HG03558 (cell line): ENCODE measurements around the gene SLC7A10.
"Not testable (repeated sequence)": the region's sequence is repeated elsewhere in the genome, so short reads cannot be mapped to it uniquely, and the experiment has no call there.

Experiments used
- ATAC-seq: cut with Tn5 transposase; IDR thresholded peaks from one replicate; pipeline ENCODE4 v1.9.1; 2021; ENCODE audit warnings: moderate number of reproducible peaks; ENCODE audit not compliant: unreplicated experiment; ENCODE audit errors: extremely low read depth

Gene SLC7A10

DNA sequence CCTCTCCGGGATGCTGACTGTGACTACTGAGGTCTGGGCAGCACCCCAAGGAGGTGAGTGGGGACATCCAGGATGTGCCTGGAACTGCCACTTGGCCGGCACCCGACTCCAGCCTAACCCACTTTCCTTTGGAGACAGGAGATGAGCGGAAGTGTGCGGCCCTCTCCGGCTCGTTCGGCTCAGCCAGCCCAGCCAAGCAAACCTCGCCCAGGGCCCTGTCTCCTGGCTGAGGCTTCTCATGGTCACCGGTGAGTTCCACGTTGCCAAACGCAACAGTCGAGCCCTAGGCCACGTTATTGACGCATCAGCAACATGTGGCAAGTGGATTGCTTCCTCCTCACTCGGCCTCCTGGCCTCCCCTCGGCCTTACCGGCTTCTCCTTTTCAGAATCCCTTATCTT is 5.5 kb downstream of the SLC7A10 start:
- no peak for ATAC-seq

DNA sequence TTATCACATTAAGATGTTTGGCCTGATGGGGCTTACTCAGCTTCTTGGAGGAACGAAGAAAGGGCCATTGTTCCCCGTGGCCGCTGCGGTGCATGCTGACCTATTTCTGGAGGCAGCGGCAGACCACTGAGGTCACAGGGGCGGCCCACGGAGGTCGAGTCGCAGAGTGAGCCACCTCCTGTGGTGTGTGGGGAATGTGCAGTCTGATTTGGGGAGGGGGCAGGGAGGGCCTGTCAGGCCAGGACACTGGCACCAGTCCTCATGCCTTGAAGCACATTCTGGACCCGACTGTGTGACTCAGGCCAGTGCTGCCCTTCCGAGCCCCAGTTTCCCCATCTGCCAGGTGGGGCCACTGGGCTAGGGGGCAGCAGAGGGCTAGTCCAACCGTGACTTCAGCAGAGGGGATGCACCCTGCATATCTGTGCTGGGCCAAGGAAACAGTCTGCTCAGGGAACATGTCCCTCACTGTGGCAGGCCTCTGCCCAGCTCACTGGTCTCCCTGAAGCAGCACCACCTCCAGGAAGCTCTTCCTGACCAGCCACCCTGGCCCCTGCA is 6.3 kb downstream of the SLC7A10 start:
- ATAC-seq = no peak

DNA sequence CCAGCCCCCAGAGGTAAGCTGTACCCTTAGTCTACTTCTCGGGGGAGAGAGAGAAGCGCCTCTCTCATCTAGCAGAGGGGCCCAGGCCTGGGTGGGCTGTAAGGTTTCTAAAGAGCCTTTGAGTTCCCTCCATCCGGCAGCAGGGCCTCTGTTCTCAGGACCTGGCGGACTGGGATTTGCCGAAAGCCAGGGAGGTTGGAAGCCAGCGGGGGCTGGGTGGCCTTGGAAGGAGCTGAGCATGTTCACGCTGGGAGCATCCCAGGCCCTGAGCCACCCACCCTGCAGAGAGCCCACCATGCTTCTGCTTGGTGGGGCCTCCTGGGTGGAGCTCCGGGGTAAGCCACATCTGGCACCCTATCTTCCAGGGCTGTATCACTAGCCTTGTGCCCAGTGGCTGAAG is 7.8 kb downstream of the SLC7A10 start:
- no peak for ATAC-seq

DNA sequence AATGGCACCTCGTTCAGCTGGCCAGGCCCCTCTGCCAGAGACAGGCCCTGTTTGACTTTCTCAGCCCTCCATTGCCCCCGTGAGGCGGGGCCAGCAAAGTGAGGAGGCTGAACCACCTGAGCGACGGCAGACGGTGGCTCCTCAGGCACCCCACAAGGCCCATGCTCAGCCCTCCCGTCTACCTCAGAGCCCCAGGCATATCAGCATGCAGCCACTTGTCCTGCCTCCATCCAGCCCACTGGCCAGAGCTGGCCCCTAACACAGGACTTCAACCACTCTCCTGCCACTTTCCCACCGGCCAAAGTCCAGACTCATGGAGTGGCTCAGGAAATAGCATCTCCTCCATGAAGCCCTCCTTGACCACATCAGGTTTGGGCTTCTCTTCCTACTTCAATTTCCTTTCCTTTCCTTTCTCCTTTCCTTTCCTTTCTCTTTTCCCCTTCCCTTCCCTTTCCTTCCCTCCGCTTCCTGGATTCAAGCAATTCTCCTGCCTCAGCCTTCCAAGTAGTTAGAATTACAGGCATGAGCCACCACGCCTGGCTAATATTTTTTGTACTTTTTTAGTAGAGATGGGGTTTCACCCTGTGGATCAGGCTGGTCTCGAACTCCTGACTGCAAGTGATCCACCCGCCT is 9.3 kb downstream of the SLC7A10 start:
- no peak for ATAC-seq

DNA sequence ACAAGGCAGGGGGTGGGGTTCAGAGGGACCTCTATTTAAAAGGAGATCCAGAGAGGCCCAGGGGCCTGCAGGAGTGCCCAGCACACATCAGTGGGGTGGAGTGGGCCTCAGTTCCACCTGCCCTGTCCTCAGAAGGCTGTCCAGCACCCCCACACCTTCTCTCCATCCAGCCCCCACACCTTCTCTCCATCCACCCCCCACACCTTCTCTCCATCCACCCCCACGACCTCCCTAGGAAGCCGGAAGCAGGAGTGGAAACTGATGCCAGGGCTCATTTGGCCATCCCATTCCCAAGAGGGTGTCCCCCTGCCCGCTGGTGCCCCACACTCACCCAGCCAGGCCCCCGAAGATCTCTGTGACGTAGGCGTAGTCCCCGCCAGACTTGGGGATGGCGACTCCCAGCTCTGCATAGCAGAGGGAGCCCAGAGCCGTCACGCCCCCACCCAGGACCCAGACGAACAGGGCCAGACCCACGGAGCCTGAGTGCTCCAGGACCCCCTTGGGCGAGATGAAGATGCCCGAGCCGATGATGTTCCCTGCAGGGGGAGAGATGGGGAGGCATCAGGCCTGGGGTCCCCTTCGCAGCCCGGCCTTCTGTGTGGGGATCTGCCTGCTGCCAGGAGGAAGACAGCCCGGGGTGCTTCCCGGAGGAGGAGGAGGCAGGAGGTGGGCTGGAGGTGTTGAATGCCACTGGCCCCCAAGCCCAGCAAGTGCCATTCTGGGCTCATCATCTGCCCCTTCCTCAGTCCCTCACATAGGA is 10.0 kb downstream of the SLC7A10 start:
- ATAC-seq = no peak

DNA sequence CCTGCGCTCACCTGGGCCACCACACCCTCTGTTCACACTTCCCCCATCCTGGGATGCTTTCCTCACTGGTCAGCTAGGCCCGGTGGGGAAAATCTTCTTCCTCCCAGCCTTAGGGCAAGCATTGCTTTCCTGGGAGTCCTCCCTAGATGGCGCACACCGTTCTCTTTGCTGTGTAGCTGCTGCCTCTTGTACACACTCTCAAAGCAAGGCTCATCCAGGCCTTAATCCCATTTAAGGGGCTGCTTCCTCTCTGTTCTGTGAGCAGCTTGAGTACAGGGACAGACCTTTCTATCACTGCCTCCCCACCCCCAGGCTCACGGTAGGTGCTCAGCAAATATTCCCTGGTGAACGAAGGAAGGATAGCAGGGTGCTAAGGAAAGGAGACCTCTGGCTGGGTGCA is 11.1 kb downstream of the SLC7A10 start:
- ATAC-seq = no peak

DNA sequence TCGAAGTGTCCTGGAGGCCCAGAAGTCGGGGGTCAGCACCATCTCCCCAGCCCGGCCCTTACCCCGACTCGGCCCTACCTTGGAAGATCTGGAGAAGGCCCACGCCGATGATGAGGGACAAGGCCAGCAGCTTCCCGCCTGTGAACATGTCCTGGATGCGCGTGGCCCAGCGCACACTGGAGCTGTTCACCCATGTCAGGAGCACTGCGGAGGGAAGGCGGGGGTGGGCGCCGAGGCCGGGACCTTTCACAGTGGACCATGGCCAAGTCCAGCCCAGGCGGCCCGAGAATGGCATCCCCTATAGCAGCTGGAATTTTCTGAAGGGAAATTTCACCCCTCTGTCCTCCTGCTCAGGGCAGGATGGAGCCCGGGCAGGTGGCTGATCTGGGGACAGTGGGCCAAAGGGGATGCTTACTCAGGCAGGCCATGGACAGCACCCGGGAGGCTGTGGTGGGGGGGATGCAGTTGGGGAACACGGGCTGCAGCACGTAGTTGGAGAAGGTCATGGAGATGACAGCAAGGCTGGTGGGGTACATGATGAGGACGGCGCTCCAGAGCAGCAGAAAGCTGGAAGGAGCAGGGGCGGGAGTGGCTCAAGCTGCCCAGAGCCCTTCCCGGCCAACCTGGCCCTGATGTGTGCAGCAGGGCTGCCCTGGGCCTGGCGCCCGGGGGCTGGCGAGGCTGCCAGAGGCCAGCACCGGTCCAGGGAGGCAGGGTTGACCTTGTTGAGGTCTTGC is 13.0 kb downstream of the SLC7A10 start:
- ATAC-seq = no peak

DNA sequence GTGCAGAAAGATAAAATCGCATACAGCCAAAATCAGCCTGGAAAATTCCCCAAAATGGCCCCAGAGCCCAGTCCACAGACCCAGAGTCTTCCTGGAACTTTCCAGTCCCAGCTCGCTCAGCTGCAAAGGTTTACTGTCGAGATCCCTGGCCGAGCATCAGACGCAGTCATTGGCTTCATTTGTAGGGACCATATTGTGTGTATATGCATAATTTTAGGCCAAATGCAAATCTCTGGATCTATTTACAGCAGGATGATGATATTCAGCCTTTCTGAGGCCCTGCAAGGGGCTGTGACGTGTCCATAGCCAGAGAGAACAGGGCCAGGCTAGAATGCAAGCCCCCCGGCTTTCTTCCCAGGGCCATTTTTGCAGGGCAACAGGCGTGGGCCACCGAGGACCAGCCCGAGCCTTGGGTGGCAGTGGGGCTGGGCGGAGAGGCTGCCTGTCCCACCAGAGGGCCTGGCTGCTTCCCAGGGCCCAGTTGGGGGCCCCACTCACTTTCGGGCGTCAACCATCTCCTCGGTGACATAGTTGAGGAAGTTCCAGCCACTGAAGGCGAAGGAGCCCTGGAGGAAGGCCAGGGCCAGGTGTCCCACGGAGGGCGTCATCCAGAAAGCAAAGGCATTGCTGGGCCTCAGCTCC is 13.7 kb downstream of the SLC7A10 start:
- no peak for ATAC-seq

DNA sequence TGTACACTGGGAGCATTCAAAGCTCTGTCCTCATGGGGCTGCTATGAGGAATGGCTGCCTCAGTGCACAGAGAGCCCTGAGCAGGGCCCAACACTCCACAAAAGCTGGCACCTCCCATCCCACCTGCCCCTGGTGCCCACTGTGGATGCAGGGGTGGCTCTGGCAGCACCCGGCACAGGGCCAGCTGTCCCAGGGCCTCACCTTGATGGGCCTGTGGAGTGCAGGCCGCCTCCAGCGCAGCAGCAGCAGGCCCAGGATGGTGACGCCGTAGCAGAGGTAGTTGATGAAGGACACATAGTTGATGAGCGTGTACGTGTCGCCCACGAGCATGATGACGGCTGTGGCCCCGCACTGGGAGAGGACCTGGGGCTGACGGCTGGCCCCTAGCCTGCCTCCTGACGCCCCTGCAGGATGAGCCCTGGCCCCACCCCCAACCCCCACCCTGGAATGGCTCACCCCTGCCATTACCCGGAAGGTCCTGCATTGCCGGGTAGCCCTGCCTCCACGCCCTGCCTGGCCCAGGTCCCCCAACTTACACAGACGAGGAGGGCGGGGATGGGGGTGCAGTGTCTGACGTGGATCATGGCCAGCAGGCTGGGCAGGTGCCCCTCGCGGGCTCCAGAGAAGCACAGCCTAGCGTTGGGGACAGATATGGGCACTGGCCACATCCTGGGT is 15.2 kb downstream of the SLC7A10 start:
- no peak for ATAC-seq

DNA sequence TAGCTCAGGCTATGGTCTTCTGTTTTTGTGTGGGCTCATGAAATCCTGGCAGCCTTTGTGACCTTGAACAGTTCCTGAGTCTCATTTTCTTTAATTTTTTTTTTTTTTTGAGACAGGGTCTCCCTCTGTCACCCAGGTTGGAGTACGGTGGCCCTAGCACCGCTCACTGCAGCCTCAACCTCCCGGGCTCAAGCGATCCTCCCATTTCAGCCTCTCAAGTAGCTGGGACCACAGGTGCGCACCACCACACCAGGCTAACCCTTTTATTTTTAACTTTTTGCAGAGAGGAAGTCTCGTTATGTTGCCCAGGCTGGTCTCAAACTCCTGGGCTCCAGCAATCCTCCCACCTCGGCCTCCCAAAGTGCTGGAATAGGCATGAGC is 15.8 kb downstream of the SLC7A10 start:
- not testable (repeated sequence) for ATAC-seq

DNA sequence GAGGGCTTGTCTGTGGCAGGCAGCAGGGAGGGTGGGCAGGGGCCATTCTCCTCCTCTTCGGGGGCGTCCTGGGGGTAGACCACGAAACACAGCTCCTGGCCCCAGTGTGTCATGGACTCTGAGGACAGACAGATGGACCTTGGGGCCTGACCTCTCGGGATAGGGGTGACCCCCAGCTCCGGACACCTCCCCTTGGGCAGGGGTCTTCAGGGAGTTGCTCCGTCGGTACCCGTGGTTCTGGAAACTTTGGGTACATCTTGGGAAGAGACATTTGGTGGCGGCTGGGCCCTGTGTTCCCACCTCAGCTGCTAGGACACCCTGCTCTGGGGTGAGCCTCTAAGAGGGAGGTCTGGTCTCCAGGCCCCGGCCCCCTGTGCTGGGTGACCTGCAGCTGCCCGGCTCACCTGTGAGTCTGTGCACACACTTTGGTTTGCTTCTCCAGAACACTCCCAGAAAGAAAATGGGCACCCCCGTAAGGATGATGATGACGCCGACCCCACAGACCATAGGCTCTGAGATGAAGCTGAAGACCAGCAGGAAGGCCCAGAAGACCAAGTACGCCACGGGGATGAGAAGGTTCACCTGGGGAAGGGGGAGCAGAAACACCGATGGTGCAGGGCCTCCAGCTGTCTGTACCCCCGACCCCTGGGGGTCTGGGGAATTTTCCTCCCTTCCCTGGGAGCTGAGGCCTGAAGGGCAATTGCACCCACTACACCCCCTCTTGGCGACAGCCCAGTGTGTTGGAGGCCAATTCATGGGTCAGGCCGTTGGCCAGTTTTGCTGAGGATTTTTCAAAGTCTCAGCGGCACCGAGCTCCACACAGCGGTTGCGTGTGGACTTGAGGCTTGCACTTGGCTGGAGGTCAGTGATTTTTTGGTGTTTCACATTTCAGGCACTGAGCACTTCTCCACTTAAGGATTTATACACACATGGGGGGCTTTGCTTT is 16.5 kb downstream of the SLC7A10 start:
- ATAC-seq = no peak

DNA sequence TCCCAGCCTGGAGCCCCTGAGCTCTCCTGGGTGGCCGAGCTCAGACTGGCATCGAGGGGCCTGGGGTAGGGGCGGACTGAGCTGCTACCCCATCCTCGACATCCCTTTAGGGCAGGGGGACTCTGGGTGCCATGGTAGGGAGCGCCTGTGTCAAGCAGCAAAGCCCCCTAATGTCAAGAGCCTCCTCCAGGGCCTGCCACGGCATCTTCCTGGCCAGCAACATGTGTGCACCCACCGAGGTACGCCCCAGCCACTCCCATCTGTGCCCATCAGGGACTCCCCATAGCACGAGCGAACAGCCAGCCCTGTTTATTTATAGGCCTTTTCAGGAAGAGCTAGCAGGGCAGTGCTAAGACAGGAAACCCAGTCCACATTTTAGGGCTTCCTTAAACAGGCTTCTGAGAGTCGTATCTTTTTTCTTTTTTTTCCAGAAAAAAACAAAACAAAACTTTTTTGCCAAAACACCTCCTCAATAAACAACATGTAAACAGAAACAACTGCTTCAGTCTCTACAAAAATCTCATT is 17.2 kb downstream of the SLC7A10 start:
- no peak for ATAC-seq

DNA sequence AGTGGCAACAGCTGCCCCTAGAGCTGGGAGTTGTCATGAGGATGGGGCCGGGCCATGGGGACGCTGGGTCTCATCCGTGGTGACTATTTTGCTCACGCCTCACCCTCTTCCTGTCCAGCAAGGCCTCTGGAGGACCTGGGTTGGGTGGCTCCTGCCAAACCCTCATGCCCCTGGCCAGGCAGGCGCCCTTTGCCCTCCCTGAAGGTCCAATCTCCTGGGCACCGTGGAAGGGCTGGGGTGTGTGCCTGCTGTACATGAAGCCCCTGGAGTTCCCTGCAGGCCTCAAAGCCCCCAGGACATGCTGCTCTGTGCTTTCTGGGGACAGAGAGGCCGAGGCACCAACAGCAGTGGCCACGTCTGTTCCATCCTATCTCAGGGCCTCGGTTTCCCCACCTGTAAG is 17.7 kb downstream of the SLC7A10 start:
- no peak for ATAC-seq

DNA sequence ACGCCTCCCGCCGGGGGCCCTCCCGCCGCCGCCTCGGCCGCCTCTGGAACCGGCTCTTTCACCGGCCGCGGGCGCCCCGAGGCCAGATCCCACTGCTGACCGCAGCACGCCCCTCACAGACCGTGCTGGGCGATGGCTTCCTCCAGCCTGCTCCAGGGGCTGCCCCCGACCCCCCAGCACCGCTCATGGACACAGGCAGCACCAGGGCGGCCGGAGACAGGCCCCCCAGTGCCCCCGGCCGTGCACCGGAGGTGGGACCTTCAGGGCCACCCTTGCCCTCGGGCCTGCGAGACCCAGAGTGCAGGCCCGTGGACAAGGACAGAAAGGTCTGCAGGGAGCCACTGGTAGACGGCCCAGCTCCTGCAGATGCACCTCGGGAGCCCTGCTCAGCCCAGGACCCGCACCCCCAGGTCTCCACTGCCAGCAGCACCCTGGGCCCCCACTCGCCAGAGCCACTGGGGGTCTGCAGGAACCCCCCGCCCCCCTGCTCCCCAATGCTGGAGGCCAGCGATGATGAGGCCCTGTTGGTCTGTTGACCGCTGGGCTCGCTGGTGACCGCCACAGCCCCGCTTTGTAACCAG is 18.5 kb downstream of the SLC7A10 start:
- ATAC-seq = no peak

DNA sequence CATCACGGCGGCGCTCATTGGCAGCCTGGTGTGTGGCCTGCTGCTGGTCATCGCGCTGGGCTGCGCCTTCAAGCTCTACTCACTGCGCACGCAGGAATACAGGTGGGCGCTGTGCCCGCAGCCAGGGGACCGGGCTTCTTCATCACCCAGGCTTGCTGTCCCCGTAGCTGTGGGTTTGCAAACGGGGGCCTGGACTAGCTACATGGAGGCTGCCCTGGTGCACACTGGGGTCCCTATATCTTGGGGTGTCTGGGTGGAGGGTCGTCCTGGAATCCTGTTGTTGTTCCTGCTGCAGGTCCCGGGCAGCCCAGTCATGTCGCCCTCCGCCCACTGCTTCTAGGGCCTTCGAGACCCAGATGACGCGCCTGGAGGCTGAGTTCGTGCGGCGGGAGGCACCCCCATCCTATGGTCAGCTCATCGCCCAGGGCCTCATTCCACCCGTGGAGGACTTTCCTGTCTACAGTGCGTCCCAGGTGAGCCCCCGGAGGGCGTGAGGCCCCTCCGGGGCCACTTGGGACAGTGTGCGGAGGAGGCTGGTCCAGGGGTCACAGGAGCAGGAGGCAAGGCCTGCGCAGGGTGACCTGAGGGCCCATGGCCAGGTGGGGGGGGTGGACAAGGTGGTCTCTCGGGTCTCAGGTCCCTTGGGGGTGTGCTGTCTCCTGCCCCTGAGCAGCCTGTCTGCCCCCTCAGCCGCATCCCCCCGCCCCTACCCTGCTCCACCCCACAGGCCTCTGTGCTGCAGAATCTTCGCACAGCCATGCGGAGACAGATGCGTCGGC is 19.2 kb downstream of the SLC7A10 start:
- no peak for ATAC-seq

DNA sequence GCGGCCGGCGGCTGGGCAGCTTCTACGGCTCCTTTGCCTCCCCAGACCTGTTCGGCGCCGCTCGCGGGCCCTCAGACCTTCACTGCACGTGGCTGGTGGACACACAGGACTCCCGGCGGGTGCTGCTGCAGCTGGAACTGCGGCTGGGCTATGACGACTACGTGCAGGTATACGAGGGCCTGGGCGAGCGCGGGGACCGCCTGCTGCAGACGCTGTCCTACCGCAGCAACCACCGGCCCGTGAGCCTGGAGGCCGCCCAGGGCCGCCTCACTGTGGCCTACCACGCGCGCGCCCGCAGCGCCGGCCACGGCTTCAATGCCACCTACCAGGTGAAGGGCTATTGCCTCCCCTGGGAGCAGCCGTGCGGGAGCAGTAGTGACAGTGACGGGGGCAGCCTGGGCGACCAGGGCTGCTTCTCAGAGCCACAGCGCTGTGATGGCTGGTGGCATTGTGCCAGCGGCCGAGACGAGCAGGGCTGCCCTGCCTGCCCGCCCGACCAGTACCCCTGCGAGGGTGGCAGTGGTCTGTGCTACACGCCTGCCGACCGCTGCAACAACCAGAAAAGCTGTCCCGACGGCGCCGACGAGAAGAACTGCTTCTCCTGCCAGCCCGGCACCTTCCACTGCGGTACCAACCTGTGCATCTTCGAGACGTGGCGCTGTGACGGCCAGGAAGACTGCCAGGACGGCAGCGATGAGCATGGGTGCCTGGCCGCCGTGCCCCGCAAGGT is 20.0 kb downstream of the SLC7A10 start:
- no peak for ATAC-seq

DNA sequence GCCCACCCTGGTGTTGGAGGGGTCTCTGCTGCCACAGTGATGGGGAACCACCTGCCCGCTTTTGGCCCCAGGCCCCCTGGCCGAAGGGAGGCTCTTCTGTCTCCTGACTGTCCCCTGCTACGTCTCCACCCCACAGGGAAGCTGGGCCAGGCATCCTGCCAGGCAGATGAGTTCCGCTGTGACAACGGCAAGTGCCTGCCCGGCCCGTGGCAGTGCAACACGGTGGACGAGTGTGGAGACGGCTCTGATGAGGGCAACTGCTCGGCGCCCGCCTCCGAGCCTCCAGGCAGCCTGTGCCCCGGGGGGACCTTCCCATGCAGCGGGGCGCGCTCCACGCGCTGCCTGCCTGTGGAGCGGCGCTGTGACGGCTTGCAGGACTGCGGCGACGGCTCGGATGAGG is 20.5 kb downstream of the SLC7A10 start:
- ATAC-seq = no peak
